Left cardiac atrium (tissue), 4 donors: ENCODE measurements around the gene GRK7. TPM values are rescaled to one million over a fixed set of nuclear protein-coding genes. Genes with fewer than 3 reads are reported as not detected.
"Not testable (repeated sequence)": the region's sequence is repeated elsewhere in the genome, so short reads cannot be mapped to it uniquely, and the experiment has no call there.

Experiments used
- ATAC-seq, 2 donors: fragments of 200-7000 bp; cut with Tn5 transposase; one replicate each; pipeline ENCODE4 v1.9.1; 2020; ENCODE audit warnings: mild to moderate bottlenecking in 2 of 2, moderate library complexity in 2 of 2
- DNase-seq: peaks from one replicate; pipeline ENCODE4 v3.0.0-alpha.2; 2020
- intact Hi-C, 2 donors: fragments of 100-400 bp; cut with DNase I; formaldehyde crosslinking; loops; one replicate each; pipeline versions ENCODE4 v1.14.1 to v1.15.1; 2022 to 2023
- total RNA-seq, 2 donors: library from RNA; stranded (reverse); fragmentation: NEBNext Ultra II Directional; extraction: Animal tissue kit (Norgen Biotek cat#: 25700); gene quantifications; one replicate each; pipeline ENCODE4 v1.2.1, GENCODE V29; 2021
- donor health status: DM: no; HTN: yes; CAD: no.
- donor health status: DM: no; HTN: yes; CAD: no; lungs with severe emphysema.
- donor health status: DM: yes; HTN: yes; CAD: no.
- donor health status: Dilated cardiomyopathy.

GRK7 gene
- total RNA-seq, 2 donors from 2014 or later = not detected

GRCh38 chr3:141789281-141789680 lies 26.1 kb downstream of the GRK7 start:
- DNase-seq (no peak), ATAC-seq (no peak)
- intact Hi-C loops = no loop called here

GRCh38 chr3:141790171-141790570 lies 27.0 kb downstream of the GRK7 start:
- intact Hi-C loops = no loop called here
- DNase-seq (no peak), ATAC-seq (no peak)

- DNase-seq = no peak
Observed at GRCh38 chr3:141792495-141792894, 29.3 kb downstream of the GRK7 start.

GRCh38 chr3:141793476-141794260 lies 30.5 kb downstream of the GRK7 start:
- DNase-seq (no peak), ATAC-seq (no peak)
- intact Hi-C loops = no loop called here

More at GRCh38 chr3:141792495-141792894, 29.3 kb downstream of the GRK7 start:
- intact Hi-C loops = no loop called here
- no peak for ATAC-seq

GRCh38 chr3:141795276-141795675 lies 32.1 kb downstream of the GRK7 start:
- DNase-seq = no peak
- intact Hi-C loops = no loop called here
- no peak for ATAC-seq

- DNase-seq (no peak), ATAC-seq (no peak)
- intact Hi-C loops = no loop called here
Observed at GRCh38 chr3:141795741-141796080, 32.5 kb downstream of the GRK7 start.

- intact Hi-C loops = no loop called here
- DNase-seq = peak; percentile 72
- peak; percentile 40 to 58 for ATAC-seq
Observed at GRCh38 chr3:141796081-141796888, 33.1 kb downstream of the GRK7 start.

- intact Hi-C loops = no loop called here
- ATAC-seq (peak; percentile 69 to 80), DNase-seq (peak; percentile 77)
Observed at GRCh38 chr3:141796889-141797781, 33.9 kb downstream of the GRK7 start.

- no peak for DNase-seq
- intact Hi-C loops = no loop called here
- peak; percentile 21 to 41 for ATAC-seq
Observed at GRCh38 chr3:141797819-141798447, 34.7 kb downstream of the GRK7 start.

GRCh38 chr3:141798448-141798845 lies 35.2 kb downstream of the GRK7 start:
- intact Hi-C loops = no loop called here
- DNase-seq (no peak), ATAC-seq (peak; percentile 56 to 58)

GRCh38 chr3:141802316-141803077 lies 39.3 kb downstream of the GRK7 start:
- ATAC-seq (no peak), DNase-seq (no peak)
- intact Hi-C loops = no loop called here

GRCh38 chr3:141803538-141803937 lies 40.3 kb downstream of the GRK7 start:
- intact Hi-C loops, DNase-seq, ATAC-seq: not testable (repeated sequence)

GRCh38 chr3:141804447-141804777 lies 41.2 kb downstream of the GRK7 start:
- intact Hi-C loops = no loop called here
- DNase-seq = no peak
- no peak for ATAC-seq

- intact Hi-C loops = no loop called here
- ATAC-seq (no peak), DNase-seq (no peak)
Observed at GRCh38 chr3:141804778-141805639, 41.8 kb downstream of the GRK7 start.

- intact Hi-C loops = no loop called here
- DNase-seq (no peak), ATAC-seq (no peak)
Observed at GRCh38 chr3:141807277-141808033, 44.2 kb downstream of the GRK7 start.

GRCh38 chr3:141808586-141808985 lies 45.4 kb downstream of the GRK7 start:
- DNase-seq (no peak), ATAC-seq (no peak)
- intact Hi-C loops = no loop called here

- intact Hi-C loops = no loop called here
- ATAC-seq (no peak), DNase-seq (no peak)
Observed at GRCh38 chr3:141810161-141810560, 47.0 kb downstream of the GRK7 start.
